Measurements from ENCODE around the gene SLC26A2. TPM values are rescaled to one million over a fixed set of nuclear protein-coding genes. Genes with fewer than 3 reads are reported as not detected.

SLC26A2 gene
- polyA plus RNA-seq, 1 experiment: 3.3 TPM

DNA sequence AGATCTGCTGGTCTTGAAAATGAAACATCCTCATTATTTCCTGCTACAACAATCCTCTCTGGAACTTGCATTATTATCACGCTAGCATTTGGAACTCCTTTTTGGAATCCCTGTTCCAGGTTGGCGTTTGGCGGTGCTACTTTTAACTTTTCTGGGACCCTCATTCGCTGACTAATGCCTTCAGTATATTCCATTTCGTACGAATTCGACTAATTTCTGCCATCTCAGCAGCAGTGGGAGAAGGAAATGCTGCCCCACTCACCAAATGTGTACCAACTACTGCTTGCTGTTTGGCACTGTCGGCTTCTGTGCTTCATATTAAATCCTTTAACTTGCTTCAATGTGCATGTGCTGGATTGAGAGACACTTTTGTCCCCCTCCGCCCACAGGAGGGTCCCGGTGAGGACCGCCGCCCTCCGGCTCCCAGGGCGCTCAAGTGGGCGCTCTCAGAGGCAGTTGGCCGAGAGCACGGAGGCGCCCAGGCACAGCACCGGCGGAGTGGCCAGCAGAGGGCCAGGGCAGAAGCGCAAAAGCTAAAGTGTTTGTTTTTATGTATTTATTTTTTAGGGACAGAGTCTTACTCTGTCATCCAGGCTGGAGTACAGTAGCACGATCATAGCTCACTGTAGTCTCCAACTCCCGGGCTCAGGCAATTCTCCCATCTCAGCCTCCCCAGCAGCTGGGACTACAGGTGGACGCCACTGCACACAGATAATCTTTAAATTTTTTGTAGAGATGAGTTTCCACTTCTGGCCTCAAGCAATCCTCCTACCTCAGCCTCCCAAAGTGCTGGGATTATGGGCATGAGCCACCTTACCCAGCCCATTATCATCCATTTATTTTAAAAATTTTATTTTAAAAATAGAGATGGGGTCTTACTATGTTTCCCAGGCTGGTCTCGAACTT lies 27.9 kb upstream of the SLC26A2 start:
- ChIA-PET CTCF (interaction anchor here (1.4 kb wide), 1 partner anchor 98 kb away, joined by 3 read pairs; no protein-coding TSS in a partner anchor), POLR2A (no interaction called here)

DNA sequence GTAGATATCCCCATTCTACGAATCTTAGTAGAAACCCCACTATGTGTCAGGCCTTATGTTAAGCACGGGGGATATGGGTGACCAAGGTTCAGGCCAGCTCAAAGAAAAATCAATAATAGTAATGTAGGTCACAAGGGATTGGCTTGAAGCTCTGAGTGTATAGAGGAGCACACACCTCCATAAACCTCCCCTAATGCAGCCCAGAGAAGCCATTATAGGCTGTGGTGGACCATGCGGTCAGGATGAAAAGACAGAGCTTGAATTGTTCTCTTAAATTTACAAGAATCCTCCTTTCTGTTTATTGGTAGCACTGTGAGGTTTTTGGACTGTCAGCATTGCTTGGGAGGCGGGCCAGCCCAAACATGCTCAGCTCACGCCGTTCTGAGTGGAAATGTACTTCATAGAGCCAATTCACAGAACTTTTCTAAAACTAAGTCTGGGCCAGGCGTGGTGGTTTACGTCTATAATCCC lies 25.1 kb upstream of the SLC26A2 start:
- ChIA-PET CTCF (interaction anchor here (0.6 to 2.0 kb wide), 4 partner anchors 9 to 378 kb away, joined by 3 to 10 read pairs (median 5); no protein-coding TSS in a partner anchor), POLR2A (no interaction called here)
- DNase-seq (ENCODE audit: low read depth): no peak
- Histone ChIP-seq H3K27me3 (ENCODE audit: control insufficient read depth, insufficient read depth, low read length) (0 out of 2 replicates have a peak, but pooled peaks cover 2% of the 10 kb centered on the region), H3K4me3 (ENCODE audit: low read depth, low read length) (no peak overlapping the region), H3K36me3 (ENCODE audit: control insufficient read depth, insufficient read depth, low read length) (no peaks in the 10 kb centered on the region)
- TF ChIP-seq, protein P1, sequence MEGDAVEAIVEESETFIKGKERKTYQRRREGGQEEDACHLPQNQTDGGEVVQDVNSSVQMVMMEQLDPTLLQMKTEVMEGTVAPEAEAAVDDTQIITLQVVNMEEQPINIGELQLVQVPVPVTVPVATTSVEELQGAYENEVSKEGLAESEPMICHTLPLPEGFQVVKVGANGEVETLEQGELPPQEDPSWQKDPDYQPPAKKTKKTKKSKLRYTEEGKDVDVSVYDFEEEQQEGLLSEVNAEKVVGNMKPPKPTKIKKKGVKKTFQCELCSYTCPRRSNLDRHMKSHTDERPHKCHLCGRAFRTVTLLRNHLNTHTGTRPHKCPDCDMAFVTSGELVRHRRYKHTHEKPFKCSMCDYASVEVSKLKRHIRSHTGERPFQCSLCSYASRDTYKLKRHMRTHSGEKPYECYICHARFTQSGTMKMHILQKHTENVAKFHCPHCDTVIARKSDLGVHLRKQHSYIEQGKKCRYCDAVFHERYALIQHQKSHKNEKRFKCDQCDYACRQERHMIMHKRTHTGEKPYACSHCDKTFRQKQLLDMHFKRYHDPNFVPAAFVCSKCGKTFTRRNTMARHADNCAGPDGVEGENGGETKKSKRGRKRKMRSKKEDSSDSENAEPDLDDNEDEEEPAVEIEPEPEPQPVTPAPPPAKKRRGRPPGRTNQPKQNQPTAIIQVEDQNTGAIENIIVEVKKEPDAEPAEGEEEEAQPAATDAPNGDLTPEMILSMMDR (IDR thresholded peaks at IDR 0.05; ENCODE audit: insufficient read depth, low read depth, low read length): no peak

More for the DNA sequence above, 27.9 kb upstream of the SLC26A2 start:
- DNase-seq (ENCODE audit: low read depth): no peak
- TF ChIP-seq, protein P1 (IDR thresholded peaks at IDR 0.05; ENCODE audit: insufficient read depth, low read depth, low read length): no peak
- 0 out of 2 replicates have a peak, but pooled peaks cover 2% of the 10 kb centered on the region for H3K27me3 ChIP-seq (ENCODE audit: control insufficient read depth, insufficient read depth, low read length)
- no peak overlapping the region for H3K4me3 ChIP-seq (ENCODE audit: low read depth, low read length)
- no peaks in the 10 kb centered on the region for H3K36me3 ChIP-seq (ENCODE audit: control insufficient read depth, insufficient read depth, low read length)

GRCh38 chr5:149936044-149936699 lies 24.4 kb upstream of the SLC26A2 start:
- ChIA-PET POLR2A (interaction anchor here (0.5 kb wide), 1 partner anchor 20 kb away, joined by 3 read pairs; no protein-coding TSS in a partner anchor), CTCF (interaction anchor here (1.4 to 2.0 kb wide), 4 partner anchors 10 to 98 kb away, joined by 3 to 10 read pairs (median 5); no protein-coding TSS in a partner anchor)
- Histone ChIP-seq H3K27me3 (ENCODE audit: control insufficient read depth, insufficient read depth, low read length) (0 out of 2 replicates have a peak, but pooled peaks cover 2% of the 10 kb centered on the region), H3K4me3 (ENCODE audit: low read depth, low read length) (no peak overlapping the region), H3K36me3 (ENCODE audit: control insufficient read depth, insufficient read depth, low read length) (no peaks in the 10 kb centered on the region)
- no peak for DNase-seq (ENCODE audit: low read depth)
- TF ChIP-seq, protein P1 (IDR thresholded peaks at IDR 0.05; ENCODE audit: insufficient read depth, low read depth, low read length): no peak

DNA sequence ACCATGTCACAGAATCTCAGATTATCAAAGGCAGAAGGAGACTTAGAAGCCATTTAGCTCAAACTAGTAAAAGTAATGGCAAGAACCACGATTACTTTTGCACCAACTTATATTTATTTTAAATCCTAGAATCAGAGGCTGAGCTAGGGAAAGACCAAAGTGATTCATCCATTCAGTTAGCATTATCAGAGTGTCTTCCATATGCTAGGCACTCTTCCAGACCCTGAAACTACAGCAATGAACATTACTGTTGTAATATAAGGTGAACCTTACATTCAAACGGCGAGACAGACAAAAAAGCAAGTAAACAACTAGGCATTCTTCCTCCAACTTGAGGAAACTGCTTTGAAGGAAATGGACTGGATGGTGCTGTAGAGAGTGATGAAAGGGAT lies 23.9 kb upstream of the SLC26A2 start:
- H3K27me3 ChIP-seq (ENCODE audit: control insufficient read depth, insufficient read depth, low read length): 0 out of 2 replicates have a peak, but pooled peaks cover 2% of the 10 kb centered on the region
- POLR2A ChIA-PET: interaction anchor here (0.5 kb wide), 1 partner anchor 19 kb away, joined by 3 read pairs; no protein-coding TSS in a partner anchor
- H3K4me3 ChIP-seq (ENCODE audit: low read depth, low read length): no peak overlapping the region
- H3K36me3 ChIP-seq (ENCODE audit: control insufficient read depth, insufficient read depth, low read length): no peaks in the 10 kb centered on the region
- no peak for DNase-seq (ENCODE audit: low read depth)
- TF ChIP-seq, protein P1 (IDR thresholded peaks at IDR 0.05; ENCODE audit: insufficient read depth, low read depth, low read length): no peak
- CTCF ChIA-PET: interaction anchor here (1.8 to 2.0 kb wide), 3 partner anchors 22 to 98 kb away, joined by 5 to 10 read pairs (median 5); no protein-coding TSS in a partner anchor
